BJ (cell line): ENCODE results near the gene COQ6. TPM values are rescaled to one million over a fixed set of nuclear protein-coding genes. Genes with fewer than 3 reads are reported as not detected.
"Not testable (repeated sequence)": the region's sequence is repeated elsewhere in the genome, so short reads cannot be mapped to it uniquely, and the experiment has no call there.

Source experiments
- CTCF ChIA-PET: fragments of 350-600 bp; formaldehyde crosslinking; extraction: SDS; loops from one replicate; lab custom pipeline; 2021; ENCODE audit warnings: antibody characterized with exemption, inconsistent platforms; lab: Yijun Ruan, JAX
- POLR2A ChIA-PET: fragments of 300-600 bp; sonication (Branson Sonifier 250); formaldehyde crosslinking; extraction: SDS; loops from one replicate; lab custom pipeline; 2021; ENCODE audit warnings: antibody characterized with exemption; lab: Charles Lee
- DNase-seq: peaks from one replicate; pipeline ENCODE4 v3.0.0-alpha.2; 2011; ENCODE audit warnings: low read depth
- H3K27me3 ChIP-seq: 2 replicates; pipeline ENCODE4 v1.6.0; 2011; ENCODE audit warnings: low read length; ENCODE audit not compliant: control insufficient read depth, insufficient read depth
- H3K36me3 ChIP-seq: 2 replicates; pipeline ENCODE4 v1.5.1; 2011; ENCODE audit warnings: low read length; ENCODE audit not compliant: control insufficient read depth, insufficient read depth
- H3K4me3 ChIP-seq: 2 replicates; pipeline ENCODE4 v1.5.1; 2011; ENCODE audit warnings: low read depth, mild to moderate bottlenecking, control low read depth, low read length
- CTCF ChIP-seq: IDR thresholded peaks from 2 replicates; pipeline ENCODE4 v1.5.1; 2011; ENCODE audit warnings: low read depth, mild to moderate bottlenecking, control low read depth, inconsistent platforms, low read length, moderate library complexity; ENCODE audit not compliant: insufficient read depth
- polyA plus RNA-seq: library from polyadenylated mRNA; depleted of rRNA; stranded (reverse); fragments of >200 nt; gene quantifications from 2 replicates; pipeline ENCODE4 v1.2.3, GENCODE V29; 2011

Gene COQ6
- polyA plus RNA-seq, 1 experiment: 38.2 TPM

- POLR2A ChIA-PET: no interaction called here
- CTCF ChIA-PET: no interaction called here
- no peak for DNase-seq
- no peak for TF ChIP-seq CTCF
- H3K27me3 ChIP-seq: no peaks in the 10 kb centered on the region
- H3K36me3 ChIP-seq: peaks cover 4% of the 10 kb centered on the region
- no peak overlapping the region for H3K4me3 ChIP-seq
Observed at GRCh38 chr14:73976125-73976524, 26.0 kb downstream of the COQ6 start.

GRCh38 chr14:73977896-73978295 lies 27.8 kb downstream of the COQ6 start:
- H3K36me3 ChIP-seq: peaks cover 1% of the 10 kb centered on the region
- TF ChIP-seq CTCF: no peak
- no peaks in the 10 kb centered on the region for H3K27me3 ChIP-seq
- POLR2A ChIA-PET: interaction anchor here (0.7 kb wide), 1 partner anchor 28 kb away, joined by 3 read pairs; the partner anchor contains the start of gene FAM161B
- CTCF ChIA-PET: no interaction called here
- no peak overlapping the region for H3K4me3 ChIP-seq
- DNase-seq: peak; percentile 9

- no peak for DNase-seq
- no peaks in the 10 kb centered on the region for H3K27me3 ChIP-seq
- H3K4me3 ChIP-seq: no peak overlapping the region
- 0 out of 2 replicates have a peak, but pooled peaks cover 1% of the 10 kb centered on the region for H3K36me3 ChIP-seq
- TF ChIP-seq CTCF: no peak
- ChIA-PET POLR2A (no interaction called here), CTCF (no interaction called here)
Observed at GRCh38 chr14:73988065-73988464, 38.0 kb downstream of the COQ6 start.

- H3K27me3 ChIP-seq, DNase-seq, H3K4me3 ChIP-seq, H3K36me3 ChIP-seq, POLR2A ChIA-PET: not testable (repeated sequence)
- CTCF ChIA-PET: interaction anchor here (0.6 kb wide), 1 partner anchor 131 kb away, joined by 3 read pairs; no protein-coding TSS in a partner anchor
Observed at GRCh38 chr14:73988656-73989055, 38.6 kb downstream of the COQ6 start.

GRCh38 chr14:73991092-73991491 lies 41.0 kb downstream of the COQ6 start:
- CTCF ChIA-PET: interaction anchor here (0.6 kb wide), 1 partner anchor 96 kb away, joined by 3 read pairs; no protein-coding TSS in a partner anchor
- Histone ChIP-seq H3K27me3 (no peaks in the 10 kb centered on the region), H3K36me3 (0 out of 2 replicates have a peak, but pooled peaks cover 1% of the 10 kb centered on the region), H3K4me3 (no peak overlapping the region)
- no peak for DNase-seq
- POLR2A ChIA-PET: no interaction called here
- TF ChIP-seq CTCF: no peak

GRCh38 chr14:73994926-73995325 lies 44.8 kb downstream of the COQ6 start:
- H3K27me3 ChIP-seq, DNase-seq, H3K36me3 ChIP-seq, POLR2A ChIA-PET, H3K4me3 ChIP-seq: not testable (repeated sequence)
- CTCF ChIA-PET: interaction anchor here (1.2 kb wide), 1 partner anchor 10 kb away, joined by 3 read pairs; no protein-coding TSS in a partner anchor
